ENCODE results near the gene MMADHC. TPM values are rescaled to one million over a fixed set of nuclear protein-coding genes. Genes with fewer than 3 reads are reported as not detected.

MMADHC gene
- polyA plus RNA-seq, 2 of the 4 experiments (the other 2 are of a cell fraction): 103 to 180 TPM

DNA sequence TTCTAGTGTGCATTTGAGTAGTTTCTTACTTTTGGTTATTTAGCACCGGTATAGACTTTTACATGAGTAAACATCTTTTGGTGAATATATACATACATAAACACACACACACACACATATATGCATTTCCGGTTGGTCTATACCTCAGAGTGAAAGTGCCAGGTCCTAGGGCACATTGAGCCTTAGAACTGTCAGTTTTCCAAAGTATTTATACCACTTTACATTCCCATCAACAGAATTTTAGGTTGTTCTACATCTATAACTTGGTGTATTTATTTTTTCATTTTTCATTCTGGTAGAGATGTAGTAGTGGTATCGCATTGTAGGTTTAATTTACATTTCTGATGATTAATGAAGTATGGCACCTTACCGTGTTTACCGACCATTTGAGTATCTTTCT, 22.6 kb downstream of the MMADHC start:
- Histone ChIP-seq H3K4me2 (no peak overlapping the region), H3K27ac (no peak overlapping the region), H3K4me3 (no peak overlapping the region), H3K4me1 (peaks cover 4% of the 10 kb centered on the region; the same call in 1 of the 3 replicates), H3K9me3 (no peaks in the 10 kb centered on the region)
- 85% methylated on average over 5 of the region's 5 CpGs for WGBS (ENCODE audit: missing lambda C conversion rate)
- POLR2A ChIA-PET: no interaction called here
- no peak for TF ChIP-seq JUNB (IDR thresholded peaks at IDR 0.05)
- TF ChIP-seq RARB (CRISPR knock-in tag; IDR thresholded peaks at IDR 0.05): no peak
- TF ChIP-seq, protein P1, sequence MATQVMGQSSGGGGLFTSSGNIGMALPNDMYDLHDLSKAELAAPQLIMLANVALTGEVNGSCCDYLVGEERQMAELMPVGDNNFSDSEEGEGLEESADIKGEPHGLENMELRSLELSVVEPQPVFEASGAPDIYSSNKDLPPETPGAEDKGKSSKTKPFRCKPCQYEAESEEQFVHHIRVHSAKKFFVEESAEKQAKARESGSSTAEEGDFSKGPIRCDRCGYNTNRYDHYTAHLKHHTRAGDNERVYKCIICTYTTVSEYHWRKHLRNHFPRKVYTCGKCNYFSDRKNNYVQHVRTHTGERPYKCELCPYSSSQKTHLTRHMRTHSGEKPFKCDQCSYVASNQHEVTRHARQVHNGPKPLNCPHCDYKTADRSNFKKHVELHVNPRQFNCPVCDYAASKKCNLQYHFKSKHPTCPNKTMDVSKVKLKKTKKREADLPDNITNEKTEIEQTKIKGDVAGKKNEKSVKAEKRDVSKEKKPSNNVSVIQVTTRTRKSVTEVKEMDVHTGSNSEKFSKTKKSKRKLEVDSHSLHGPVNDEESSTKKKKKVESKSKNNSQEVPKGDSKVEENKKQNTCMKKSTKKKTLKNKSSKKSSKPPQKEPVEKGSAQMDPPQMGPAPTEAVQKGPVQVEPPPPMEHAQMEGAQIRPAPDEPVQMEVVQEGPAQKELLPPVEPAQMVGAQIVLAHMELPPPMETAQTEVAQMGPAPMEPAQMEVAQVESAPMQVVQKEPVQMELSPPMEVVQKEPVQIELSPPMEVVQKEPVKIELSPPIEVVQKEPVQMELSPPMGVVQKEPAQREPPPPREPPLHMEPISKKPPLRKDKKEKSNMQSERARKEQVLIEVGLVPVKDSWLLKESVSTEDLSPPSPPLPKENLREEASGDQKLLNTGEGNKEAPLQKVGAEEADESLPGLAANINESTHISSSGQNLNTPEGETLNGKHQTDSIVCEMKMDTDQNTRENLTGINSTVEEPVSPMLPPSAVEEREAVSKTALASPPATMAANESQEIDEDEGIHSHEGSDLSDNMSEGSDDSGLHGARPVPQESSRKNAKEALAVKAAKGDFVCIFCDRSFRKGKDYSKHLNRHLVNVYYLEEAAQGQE (IDR thresholded peaks at IDR 0.05): no peak
- TF ChIP-seq JUN (IDR thresholded peaks at IDR 0.05): no peak
- TF ChIP-seq CHD4 (IDR thresholded peaks at IDR 0.05; ENCODE audit: borderline replicate concordance): no peak
- TF ChIP-seq, protein P2, sequence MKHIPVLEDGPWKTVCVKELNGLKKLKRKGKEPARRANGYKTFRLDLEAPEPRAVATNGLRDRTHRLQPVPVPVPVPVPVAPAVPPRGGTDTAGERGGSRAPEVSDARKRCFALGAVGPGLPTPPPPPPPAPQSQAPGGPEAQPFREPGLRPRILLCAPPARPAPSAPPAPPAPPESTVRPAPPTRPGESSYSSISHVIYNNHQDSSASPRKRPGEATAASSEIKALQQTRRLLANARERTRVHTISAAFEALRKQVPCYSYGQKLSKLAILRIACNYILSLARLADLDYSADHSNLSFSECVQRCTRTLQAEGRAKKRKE (CRISPR knock-in tag; IDR thresholded peaks at IDR 0.05; ENCODE audit: low read depth): no peak
- no peak for TF ChIP-seq EHMT2 (IDR thresholded peaks at IDR 0.05; ENCODE audit: low read depth)
- TF ChIP-seq HES2 (IDR thresholded peaks at IDR 0.05): no peak
- TF ChIP-seq RFX5 (IDR thresholded peaks at IDR 0.05): no peak
- FAIRE-seq (no peak), ATAC-seq (no peak), DNase-seq (ENCODE audit: low read depth in 1 of 2, low spot score in 1 of 2) (no peak)
- CTCF ChIA-PET: no interaction called here

DNA sequence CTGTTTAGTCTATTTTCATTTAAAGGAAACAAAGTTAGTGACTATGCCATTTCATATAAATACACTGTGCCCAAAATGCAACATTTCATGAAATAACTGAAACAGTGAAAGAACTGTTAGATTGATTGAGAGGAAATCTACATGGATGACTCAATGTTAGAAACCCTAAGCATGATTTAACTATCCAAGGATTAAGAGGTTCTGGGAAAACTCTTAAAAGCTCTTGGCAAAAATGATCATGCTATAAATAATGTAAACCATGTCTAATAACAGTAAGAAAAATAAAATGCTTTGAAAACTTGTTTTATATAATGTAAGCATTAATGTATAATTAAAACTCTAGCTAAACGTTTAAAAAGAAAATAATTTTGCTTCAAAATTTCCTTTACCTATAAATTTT, 23.5 kb downstream of the MMADHC start:
- Histone ChIP-seq H3K9me3 (no peaks in the 10 kb centered on the region), H3K4me3 (no peak overlapping the region), H3K27ac (no peak overlapping the region), H3K4me2 (no peak overlapping the region), H3K4me1 (peaks cover 4% of the 10 kb centered on the region; the same call in 1 of the 3 replicates)
- POLR2A ChIA-PET: no interaction called here
- WGBS (ENCODE audit: missing lambda C conversion rate): 15% methylated on average over 1 of the region's 1 CpG
- ATAC-seq: no peak
- DNase-seq (ENCODE audit: low read depth in 1 of 2, low spot score in 1 of 2): no peak
- CTCF ChIA-PET: interaction anchor here (1.0 to 4.0 kb wide), 4 partner anchors 9 to 636 kb away, joined by 3 to 88 read pairs (median 4); no protein-coding TSS in a partner anchor
- TF ChIP-seq FOSL2 (IDR thresholded peaks at IDR 0.05): no peak
- no peak for TF ChIP-seq FOSL2 (CRISPR knock-in tag; IDR thresholded peaks at IDR 0.05)
- TF ChIP-seq CHD2 (IDR thresholded peaks at IDR 0.05; ENCODE audit: low read length, partially characterized antibody): no peak
- no peak for TF ChIP-seq RNF2 (IDR thresholded peaks at IDR 0.05; ENCODE audit: borderline replicate concordance, low read depth)
- TF ChIP-seq ZNF302 (CRISPR knock-in tag; IDR thresholded peaks at IDR 0.05): no peak
- no peak for TF ChIP-seq ELK1 (IDR thresholded peaks at IDR 0.05; ENCODE audit: low read depth, low read length)
- no peak for TF ChIP-seq HES2 (IDR thresholded peaks at IDR 0.05)
- no peak for TF ChIP-seq MAFK (IDR thresholded peaks at IDR 0.05; ENCODE audit: partially characterized antibody)
- TF ChIP-seq MAZ (IDR thresholded peaks at IDR 0.05; ENCODE audit: borderline replicate concordance, low read depth, low read length): no peak
- no peak for TF ChIP-seq RAD21 (conservative IDR thresholded peaks at IDR 0.05 in 1 of 2, IDR thresholded peaks at IDR 0.05 in 1 of 2)
- TF ChIP-seq, protein P2 (CRISPR knock-in tag; IDR thresholded peaks at IDR 0.05; ENCODE audit: low read depth): no peak
- no peak for TF ChIP-seq CBX2 (IDR thresholded peaks at IDR 0.05; ENCODE audit: borderline replicate concordance, low read depth)
- no peak for TF ChIP-seq ZFP36 (IDR thresholded peaks at IDR 0.05; ENCODE audit: borderline replicate concordance, partially characterized antibody)
- FAIRE-seq: no peak
